Gastroesophageal sphincter (tissue), 3 donors: Measurements from ENCODE around the gene TMEM45A.

Source experiments
- EP300 ChIP-seq: sonication (generic); formaldehyde crosslinking; IDR thresholded peaks from one replicate; pipeline ENCODE4 v1.6.1; 2017; ENCODE audit warnings: antibody characterized with exemption, mild to moderate bottlenecking
- POLR2A ChIP-seq, 2 donors: fragments of 450-650 bp; IDR thresholded peaks; one replicate each; pipeline ENCODE4 v1.6.1; 2017; ENCODE audit warnings: antibody characterized with exemption in 2 of 2, mild to moderate bottlenecking in 2 of 2, moderate library complexity in 1 of 2
- TF ChIP-seq, protein P1 (sequence below), 4 experiments: fragments of 200-600 bp in 2 of 4; fragments of 450-650 bp in 2 of 4; sonication (generic) in 1 of 4; IDR thresholded peaks; one replicate each; pipeline ENCODE4 v1.5.1; 2017 to 2019; ENCODE audit warnings: antibody characterized with exemption in 4 of 4, mild to moderate bottlenecking in 2 of 4, moderate library complexity in 2 of 4

DNA sequence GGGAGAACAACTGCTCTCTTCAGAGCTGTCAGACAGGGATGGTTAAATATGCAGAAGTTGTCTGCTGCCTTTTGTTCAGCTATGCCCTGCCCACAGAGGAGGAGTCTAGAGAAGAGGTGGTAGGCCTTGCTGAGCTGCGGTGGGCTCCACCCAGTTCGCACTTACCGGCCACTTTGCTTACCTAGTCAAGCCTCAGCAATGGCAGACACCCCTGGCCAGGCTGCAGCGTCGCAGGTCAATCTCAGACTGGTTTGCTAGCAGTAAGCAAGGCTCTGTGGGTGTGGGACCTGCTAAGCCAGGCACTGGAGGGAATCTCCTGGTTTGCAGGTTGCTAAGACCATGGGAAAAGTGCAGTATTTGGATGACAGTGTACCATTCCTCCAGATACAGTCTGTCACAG, 12.3 kb upstream of the TMEM45A start:
- no peak for TF ChIP-seq POLR2A (IDR thresholded peaks at IDR 0.05)
- TF ChIP-seq, protein P1, sequence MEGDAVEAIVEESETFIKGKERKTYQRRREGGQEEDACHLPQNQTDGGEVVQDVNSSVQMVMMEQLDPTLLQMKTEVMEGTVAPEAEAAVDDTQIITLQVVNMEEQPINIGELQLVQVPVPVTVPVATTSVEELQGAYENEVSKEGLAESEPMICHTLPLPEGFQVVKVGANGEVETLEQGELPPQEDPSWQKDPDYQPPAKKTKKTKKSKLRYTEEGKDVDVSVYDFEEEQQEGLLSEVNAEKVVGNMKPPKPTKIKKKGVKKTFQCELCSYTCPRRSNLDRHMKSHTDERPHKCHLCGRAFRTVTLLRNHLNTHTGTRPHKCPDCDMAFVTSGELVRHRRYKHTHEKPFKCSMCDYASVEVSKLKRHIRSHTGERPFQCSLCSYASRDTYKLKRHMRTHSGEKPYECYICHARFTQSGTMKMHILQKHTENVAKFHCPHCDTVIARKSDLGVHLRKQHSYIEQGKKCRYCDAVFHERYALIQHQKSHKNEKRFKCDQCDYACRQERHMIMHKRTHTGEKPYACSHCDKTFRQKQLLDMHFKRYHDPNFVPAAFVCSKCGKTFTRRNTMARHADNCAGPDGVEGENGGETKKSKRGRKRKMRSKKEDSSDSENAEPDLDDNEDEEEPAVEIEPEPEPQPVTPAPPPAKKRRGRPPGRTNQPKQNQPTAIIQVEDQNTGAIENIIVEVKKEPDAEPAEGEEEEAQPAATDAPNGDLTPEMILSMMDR (IDR thresholded peaks at IDR 0.05), result no peak
- TF ChIP-seq EP300, result no peak
